ENCODE measurements around the gene GOPC.
A peak's percentile ranks its signal among the peaks of the same experiment; 100 is the strongest.

Gene GOPC

GRCh38 chr6:117555882-117556498 is 46.3 kb downstream of the GOPC start:
- DNase-seq, result peak; percentile 59
- Mint-ChIP-seq H3K27ac (no peak overlapping the region), H3K9me3 (no peaks in the 10 kb centered on the region), H3K36me3 (ENCODE audit: low read depth) (no peaks in the 10 kb centered on the region), H3K27me3 (ENCODE audit: low read depth, poor library complexity) (no peaks in the 10 kb centered on the region), H3K4me3 (no peak overlapping the region), H3K4me1 (peaks cover 5% of the 10 kb centered on the region)
- peak; percentile 94 for TF ChIP-seq CTCF (IDR thresholded peaks at IDR 0.05)

DNA sequence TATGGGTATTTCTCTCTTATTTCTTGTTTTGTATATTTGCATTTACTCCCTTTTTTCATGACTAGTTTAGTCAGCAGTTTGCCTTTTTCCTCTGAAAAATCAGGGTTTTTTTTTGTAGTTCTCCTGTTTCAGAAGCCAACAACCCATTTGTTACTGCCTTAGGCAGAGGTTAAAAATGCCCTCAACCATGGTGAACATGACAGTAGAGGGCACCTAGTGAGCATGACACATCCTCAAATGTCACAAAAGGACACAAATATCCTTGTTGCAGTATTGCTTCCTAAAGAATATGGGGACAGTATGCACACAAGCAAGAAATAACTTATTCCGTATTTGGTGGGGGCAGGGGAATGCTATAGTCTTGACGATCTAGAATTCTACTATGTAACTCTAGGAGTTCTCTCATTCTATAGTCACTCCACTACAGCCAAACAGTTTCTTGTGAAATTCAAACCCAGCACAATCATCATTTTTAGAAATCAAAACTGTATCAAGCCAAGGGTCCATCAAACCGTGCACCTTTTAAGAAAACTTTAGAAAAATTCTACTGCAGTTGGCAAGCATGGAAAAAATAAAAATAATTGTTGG is 47.0 kb downstream of the GOPC start:
- H3K36me3 Mint-ChIP-seq (ENCODE audit: low read depth), result no peaks in the 10 kb centered on the region
- TF ChIP-seq CTCF (IDR thresholded peaks at IDR 0.05), result no peak
- no peak overlapping the region for H3K27ac Mint-ChIP-seq
- no peaks in the 10 kb centered on the region for H3K9me3 Mint-ChIP-seq
- no peak for DNase-seq
- H3K27me3 Mint-ChIP-seq (ENCODE audit: low read depth, poor library complexity), result no peaks in the 10 kb centered on the region
- peaks cover 5% of the 10 kb centered on the region for H3K4me1 Mint-ChIP-seq
- H3K4me3 Mint-ChIP-seq, result no peak overlapping the region

DNA sequence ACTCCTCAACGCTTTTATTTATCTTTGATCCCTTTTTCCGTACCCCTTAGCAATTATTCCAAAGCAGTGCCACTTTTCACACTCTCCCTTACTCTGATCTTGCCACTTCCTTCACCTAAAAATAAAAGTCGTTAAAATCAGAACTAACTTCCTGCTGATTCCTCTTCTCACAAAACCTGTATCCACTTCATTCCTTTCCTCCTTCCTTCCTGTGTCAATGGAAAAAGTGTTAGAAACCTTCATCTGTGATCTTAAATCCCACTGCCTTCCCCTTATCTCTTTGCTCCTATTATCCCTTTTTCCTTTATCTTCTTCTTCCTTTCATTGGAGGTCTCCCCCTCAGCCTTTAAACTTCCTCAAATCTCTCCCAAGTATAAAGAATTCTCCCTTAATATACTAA is 49.2 kb downstream of the GOPC start:
- no peak for DNase-seq
- no peak overlapping the region for H3K27ac Mint-ChIP-seq
- TF ChIP-seq CTCF (IDR thresholded peaks at IDR 0.05), result no peak
- H3K9me3 Mint-ChIP-seq, result no peaks in the 10 kb centered on the region
- H3K4me3 Mint-ChIP-seq, result no peak overlapping the region
- H3K36me3 Mint-ChIP-seq (ENCODE audit: low read depth), result no peaks in the 10 kb centered on the region
- peaks cover 5% of the 10 kb centered on the region for H3K4me1 Mint-ChIP-seq
- H3K27me3 Mint-ChIP-seq (ENCODE audit: low read depth, poor library complexity), result no peaks in the 10 kb centered on the region

- Mint-ChIP-seq H3K4me3 (no peak overlapping the region), H3K27me3 (ENCODE audit: low read depth, poor library complexity) (no peaks in the 10 kb centered on the region), H3K4me1 (peaks cover 5% of the 10 kb centered on the region), H3K36me3 (ENCODE audit: low read depth) (no peaks in the 10 kb centered on the region), H3K27ac (no peak overlapping the region), H3K9me3 (no peaks in the 10 kb centered on the region)
- no peak for TF ChIP-seq CTCF (IDR thresholded peaks at IDR 0.05)
- DNase-seq, result no peak
Measured at GRCh38 chr6:117552618-117553017, 49.7 kb downstream of the GOPC start.

DNA sequence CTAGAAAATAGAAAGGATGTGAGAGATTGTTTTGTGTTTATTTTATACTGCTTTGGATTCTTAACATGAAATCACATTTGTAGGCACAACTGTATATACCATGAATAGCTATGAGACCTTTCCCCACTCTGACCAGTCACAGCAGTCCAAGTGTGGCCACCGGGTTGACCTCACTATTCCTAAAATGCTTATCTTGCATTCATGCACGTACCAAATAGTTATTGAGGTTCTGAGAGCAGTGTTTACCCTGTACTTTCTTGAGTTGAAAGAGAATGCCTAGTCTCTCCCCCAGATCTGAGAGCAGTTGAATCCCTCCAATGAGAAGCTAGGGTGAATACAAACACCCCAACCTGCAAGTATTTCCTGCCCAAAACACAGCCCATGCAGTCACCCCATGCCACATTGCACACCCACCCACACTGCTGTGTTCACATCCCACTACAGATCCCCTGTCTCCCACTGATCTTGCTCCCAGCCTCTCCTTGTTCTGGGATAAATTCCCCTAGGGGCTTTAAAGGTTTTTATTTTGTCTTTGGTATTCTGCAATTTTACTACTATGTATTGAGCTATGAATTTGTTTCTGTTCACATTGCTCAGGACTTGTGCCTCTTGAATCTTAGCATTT is 51.6 kb downstream of the GOPC start:
- Mint-ChIP-seq H3K36me3 (ENCODE audit: low read depth) (peaks cover 5% of the 10 kb centered on the region), H3K4me1 (peaks cover 5% of the 10 kb centered on the region), H3K27ac (peak overlapping the region; percentile 27), H3K4me3 (no peak overlapping the region), H3K9me3 (no peaks in the 10 kb centered on the region), H3K27me3 (ENCODE audit: low read depth, poor library complexity) (no peaks in the 10 kb centered on the region)
- no peak for DNase-seq
- no peak for TF ChIP-seq CTCF (IDR thresholded peaks at IDR 0.05)

Measured in nephron progenitor cell (in vitro differentiated cells).